Pons (tissue), 1 donor: ENCODE data around the gene TRIM67.

ENCODE experiments used
- DNase-seq: peaks from one replicate; pipeline ENCODE4 v3.0.0-alpha.2; 2016; ENCODE audit warnings: low spot score

The TRIM67 gene

DNA sequence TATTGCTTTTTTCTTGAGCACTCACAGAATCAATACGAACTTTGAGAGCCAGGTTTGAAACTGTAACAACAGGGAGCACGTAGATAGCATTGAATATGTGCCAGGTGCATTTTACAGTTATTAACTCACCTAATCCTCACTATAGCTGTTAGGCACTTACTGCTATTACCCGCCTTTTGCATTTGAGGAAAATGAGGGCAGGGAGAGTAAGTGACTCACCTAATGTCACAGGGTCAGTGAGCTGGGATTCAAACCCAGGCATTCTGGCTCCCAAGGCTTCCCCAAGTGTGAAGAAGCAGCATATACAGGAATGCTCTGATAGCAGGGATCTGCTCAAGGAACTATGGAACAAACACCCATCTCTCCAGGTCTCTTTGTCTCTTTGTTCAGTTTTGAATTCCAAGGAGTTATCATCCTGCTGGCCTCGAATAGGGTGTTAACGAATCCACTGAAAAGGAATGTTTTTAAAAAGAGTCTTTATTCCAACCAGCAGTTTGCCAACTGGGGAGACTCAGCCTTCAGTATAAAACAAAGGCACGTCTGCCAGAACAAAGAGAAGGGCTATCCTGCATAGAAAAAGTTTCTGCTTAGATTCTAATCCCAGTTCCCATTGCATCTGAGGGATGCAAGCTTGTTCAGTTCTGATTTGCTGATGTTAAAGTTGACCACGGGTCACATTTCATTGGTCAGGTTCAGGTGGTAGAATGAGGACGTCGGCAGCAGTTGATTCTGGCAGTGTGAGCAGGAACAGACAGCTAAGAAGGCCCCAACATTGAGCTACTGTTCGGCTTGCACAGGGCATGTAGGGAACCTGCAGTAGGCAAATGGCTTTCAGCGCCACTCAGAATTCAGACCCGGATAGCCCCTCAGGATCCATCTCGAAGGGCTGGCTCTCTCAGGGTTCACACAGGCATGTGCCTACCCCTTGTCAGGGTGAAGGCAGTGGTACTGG lies 22.1 kb downstream of the TRIM67 start:
- DNase-seq = no peak

DNA sequence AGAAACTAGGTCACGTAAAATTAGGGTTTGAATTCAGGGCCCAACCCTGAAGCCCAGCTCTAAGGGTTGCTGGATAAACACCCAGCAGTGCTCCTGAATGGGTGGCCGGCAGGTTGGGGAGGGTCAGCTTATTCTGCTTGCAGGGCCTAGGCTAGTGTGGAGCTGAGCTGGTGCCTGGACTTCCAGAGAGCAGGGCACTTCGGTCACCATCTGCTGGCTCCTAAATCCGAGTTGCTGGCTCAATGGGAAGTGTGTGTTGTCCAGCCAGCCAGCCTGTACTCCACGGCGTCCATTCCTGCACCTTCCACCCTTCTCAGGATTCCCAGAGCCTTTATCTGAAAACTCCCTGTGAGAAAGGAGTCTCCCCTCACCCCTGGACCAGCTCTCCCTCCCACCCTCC lies 23.0 kb downstream of the TRIM67 start:
- no peak for DNase-seq

DNA sequence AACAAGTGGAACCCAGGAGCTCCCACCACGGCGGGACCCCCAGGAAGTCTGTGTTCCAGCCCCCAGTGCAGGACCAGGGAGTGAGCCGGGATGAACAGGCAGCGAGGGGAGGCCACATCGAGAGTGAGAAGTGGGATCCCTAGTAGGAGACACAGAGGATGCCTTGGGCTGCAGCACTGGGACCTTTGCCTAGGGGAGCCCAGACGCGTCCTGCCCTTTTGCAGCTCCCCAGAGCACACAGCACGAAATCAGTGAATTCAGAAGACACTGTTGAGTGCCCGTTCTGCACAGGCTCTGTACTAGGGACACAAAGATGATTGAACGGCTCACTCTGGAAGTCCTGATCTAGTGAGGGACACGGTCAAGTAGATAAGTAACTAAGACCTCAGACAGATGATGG lies 23.5 kb downstream of the TRIM67 start:
- DNase-seq = no peak

DNA sequence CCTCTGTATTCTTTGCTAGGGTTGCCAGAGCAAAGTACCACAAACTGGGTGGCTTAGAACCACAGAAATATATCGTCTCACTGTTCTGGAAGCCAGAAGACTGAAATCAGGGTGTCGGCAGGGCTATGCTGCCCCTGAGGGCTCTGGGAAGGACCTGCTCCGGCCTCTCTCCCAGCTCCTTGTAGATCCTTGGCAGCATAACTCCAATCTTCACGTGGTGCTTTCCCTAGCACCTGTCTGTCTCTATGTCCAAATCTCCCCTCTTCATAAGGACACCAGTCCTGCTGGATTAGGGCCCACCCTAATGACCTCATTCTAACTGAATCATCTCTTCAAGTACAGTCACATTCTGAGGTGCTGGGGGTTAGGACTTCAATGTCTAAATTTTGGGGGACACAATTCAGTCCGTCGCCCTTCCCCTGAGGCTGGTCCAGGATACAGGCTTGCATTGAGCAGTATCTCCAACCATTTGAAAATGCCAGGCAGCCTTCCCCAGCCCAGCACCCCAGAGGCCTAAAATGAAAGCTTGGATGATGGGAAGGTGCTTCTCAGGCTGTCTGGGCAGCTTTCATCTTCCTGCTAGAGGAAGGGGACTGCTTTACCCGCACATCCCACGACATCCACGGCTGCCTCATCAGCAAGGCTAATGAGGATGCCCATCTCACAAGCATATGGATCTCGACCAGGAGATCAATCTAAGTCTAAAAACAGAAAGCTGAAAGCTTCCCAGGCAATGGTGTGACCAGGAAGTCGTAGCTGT lies 24.7 kb downstream of the TRIM67 start:
- no peak for DNase-seq

DNA sequence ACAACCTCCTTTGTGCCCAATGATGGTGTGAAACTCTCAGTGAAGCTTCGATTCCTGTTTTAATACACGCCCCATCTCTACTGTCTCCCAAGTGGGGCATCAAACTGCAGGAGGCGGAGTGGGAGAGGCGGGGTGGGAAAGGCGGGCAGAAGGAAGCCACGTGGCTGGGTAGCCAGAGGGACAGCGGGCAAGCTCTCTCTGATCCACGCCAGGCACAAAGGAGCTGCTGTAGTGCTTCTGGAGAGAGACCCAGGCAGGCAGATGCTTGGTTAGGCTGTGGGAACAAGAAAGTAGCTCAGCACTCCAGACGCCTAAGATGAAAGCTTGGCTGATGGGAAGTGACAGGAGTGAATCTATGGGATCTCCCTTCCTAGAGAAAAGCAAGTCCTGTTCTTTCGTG lies 25.7 kb downstream of the TRIM67 start:
- DNase-seq = peak; percentile 95

DNA sequence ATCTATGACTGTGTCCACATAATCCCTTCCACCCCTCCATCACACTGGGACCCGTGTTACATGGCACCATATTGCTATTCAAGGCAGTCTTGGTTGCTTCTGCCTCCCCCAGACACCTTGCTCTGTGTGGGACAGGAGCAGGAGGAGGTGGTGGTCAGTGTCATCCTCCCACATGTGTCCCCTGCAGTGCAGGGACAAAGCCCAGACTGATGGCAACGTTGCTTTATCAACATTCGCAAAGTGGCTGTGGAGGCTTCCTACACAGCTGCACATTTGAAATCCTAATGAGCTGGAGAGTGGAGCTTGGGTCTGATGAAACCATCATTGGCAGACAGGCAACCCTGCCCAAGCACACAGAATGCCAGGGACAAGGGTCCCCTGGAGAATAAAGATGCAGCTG lies 26.2 kb downstream of the TRIM67 start:
- peak; percentile 71 for DNase-seq

DNA sequence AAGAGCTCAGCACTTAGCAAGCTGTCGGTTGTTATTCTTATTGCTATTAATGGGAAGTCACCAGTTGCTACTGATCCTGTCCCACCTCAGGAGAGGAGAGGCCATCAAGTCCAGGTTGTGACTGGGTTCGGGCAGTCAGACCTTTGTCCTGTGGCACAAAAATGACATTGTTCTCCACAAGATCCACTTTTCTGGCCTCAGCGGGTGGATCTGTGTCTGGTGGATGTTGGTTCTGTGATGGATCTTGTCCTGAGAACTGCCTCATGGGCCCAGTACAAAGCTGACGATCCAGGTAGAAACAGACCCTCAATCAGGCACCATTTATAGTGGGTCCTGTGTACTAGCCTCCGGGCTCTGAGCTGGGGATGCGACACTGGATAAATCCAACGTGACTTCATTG lies 26.9 kb downstream of the TRIM67 start:
- no peak for DNase-seq

DNA sequence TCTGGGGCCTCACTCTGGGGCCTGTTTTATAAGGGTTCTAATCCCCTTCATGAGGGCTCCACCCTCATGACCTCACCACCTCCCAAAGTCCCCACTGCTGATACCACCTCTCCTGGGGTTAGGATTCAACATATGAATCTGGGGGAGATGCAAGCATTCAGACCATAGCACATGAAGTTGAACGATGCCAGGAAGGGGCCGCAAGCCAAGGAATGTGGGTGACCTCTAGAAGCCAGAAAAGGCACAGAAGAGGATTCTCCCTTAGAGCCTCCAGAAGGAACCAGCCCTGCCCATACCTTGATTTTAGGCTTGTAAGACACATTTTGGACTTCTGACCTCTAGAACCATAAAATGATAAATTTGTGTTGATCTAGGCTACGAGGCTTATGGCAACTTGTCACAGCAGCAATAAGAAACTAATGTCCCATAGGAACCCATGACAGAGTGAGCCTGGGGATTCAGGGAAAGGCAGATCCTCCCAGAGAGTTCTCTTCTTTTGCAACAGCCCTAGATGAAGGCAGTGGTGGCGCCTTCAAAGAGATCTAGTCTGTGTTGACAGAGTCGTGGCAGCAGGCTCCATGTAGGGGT lies 27.9 kb downstream of the TRIM67 start:
- DNase-seq = no peak

DNA sequence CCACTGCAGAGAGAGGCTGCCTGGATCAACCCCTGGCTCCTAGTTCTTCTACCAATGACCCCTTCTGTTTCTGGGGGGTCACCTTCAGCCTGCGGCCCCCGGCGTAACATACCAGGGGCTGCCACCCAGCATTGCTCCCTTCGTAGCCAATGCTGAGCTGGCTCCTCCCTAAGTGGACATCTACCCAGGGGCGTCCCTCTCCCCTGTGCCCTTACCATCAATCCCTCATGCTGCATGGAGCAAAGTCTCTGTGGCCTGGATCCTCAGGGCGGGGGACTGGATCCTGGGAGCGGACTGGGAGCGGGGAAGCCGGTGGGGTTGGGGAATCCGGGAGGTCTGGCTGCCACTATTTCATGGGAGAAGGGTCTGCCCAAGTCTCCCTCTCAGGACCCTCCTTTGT lies 28.6 kb downstream of the TRIM67 start:
- DNase-seq = no peak

DNA sequence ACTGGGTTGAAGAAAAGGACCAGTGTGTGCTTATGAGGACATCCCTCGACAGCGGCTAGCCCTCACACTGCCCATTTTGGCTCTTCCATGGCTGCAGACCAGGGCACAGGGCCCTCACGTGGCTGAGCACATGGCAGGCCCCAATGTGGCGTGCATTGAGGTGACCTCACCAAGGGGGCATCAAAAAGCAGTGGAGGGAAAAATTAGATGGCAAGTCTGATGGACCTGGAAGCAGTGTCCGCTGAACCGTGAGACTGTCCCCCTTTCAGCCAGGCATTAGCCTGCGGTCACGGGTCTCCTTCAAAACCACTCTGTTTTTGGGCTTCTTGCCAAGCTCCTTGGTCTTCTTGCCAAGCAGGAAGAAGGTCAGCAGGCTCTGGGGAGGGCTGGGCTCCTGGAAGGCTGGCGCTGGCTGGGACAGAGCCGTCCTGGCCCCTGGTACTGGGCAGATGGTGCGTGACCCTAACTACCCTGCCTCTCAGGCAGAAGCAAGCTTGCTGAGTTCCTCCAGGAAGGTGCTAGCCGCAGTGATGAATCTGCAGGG lies 30.8 kb downstream of the TRIM67 start:
- DNase-seq = peak; percentile 60

DNA sequence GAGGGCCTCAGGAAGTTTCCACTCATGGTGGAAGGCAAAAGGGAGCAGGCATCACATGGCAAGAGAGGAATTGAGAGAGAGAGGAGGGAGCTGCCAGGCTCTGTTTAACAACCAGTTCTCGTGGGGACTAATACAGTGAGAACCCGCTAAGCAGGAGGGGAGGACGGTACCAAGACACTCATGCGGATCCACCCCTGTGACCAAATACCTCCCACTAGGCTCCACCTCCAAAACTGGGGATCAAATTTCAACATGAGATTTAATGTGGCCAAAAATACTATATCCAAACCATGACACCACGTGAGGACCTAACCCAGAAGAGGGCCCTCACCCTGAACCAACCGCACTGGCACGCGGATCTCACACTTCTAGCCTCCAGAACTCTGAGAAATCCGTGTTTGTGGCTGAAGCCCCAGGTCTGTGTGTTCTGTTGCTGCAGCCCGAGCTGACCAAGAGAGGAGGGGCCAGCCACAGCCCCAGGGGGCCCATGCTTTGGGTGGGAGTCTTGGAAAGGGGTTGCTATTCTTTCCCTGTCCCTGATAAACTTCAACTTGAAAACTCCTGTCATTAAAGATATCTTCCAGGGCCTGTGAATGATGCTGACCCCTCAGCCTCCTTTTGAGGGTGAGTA lies 32.0 kb downstream of the TRIM67 start:
- DNase-seq = no peak

DNA sequence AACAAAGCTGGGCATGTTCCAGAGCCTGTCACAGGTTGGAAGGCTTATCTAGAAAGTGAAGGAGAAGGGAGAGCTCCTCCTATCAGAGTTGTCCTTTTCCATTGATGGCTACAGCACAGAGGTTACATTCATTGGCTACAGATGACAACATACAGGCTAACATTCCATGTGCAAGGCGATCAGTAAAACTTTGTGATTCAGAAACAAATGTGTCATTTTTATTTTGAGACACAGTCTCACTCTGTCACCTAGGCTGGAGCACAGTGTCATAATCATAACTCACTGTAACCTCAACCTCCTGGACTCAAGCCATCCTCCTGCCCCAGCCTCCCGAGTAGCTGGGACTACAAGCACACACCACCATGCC lies 32.6 kb downstream of the TRIM67 start:
- DNase-seq = no peak

DNA sequence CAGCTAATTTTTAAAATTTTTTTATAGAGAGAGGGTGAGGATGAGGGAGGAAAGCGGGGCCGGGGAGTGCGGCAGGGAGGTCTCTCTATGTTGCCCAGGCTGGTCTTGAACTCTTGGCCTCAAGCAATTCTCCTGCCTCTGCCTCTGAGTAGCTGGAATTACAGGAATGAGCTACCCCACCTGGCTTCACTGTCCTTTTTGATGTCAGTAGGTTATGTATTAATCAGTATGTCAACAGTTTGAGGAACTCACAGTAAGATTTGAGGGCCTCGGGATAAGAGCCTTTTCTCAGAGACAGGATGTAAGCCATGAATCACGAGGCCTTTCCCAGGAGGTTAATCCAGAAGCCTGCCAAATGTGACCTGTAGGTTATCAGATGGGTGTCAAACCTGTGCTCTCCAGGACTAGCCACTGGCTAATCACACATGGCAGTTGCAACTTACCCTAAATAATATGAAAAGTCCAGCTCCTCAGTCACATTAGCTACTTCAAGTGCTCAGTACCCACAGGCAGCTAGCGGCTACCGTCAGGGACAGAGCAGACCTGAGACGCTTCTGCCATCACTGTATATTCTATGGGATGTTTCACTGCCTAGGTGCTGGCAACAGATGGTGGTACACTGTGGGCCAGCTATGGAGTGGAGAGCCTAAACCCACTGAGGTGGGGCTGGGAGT lies 33.1 kb downstream of the TRIM67 start:
- no peak for DNase-seq

DNA sequence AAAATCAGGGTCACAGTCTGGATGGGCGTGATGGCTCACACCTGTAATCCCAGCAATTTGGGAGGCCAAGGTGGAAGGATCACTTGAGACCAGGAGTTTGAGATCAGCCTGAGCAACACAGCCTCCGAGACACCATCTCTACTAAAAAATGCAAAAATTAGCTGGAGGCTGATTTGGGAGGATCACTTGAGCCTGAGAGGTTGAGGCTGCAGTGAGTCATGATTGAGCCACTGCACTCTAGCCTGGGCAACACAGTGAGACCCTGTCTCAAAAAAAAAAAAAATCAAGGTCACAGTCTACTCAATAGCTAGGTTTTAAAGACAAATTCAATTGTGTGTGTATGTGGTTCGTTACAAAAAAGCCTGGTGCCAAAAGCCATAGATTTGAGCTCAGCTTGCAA lies 34.4 kb downstream of the TRIM67 start:
- DNase-seq = no peak

DNA sequence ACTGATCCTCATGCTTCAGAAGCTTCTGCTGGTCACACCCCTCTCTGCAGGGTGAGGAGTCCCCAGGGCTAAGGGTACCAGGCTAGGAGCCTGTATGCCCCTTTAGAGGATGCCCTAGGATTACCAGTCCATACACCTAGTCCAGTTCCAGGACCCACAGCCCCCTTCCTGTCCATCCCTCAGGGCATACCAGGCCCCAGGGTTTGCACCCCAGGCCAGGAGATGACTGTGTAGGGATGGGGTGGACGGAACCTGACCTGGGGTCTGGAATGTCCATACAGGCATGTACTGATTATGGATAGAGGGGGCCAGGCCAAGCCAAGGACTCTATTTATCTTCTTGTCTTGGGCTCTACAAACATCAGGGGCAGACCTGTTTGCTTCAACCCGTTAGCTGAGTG lies 34.9 kb downstream of the TRIM67 start:
- DNase-seq = no peak

DNA sequence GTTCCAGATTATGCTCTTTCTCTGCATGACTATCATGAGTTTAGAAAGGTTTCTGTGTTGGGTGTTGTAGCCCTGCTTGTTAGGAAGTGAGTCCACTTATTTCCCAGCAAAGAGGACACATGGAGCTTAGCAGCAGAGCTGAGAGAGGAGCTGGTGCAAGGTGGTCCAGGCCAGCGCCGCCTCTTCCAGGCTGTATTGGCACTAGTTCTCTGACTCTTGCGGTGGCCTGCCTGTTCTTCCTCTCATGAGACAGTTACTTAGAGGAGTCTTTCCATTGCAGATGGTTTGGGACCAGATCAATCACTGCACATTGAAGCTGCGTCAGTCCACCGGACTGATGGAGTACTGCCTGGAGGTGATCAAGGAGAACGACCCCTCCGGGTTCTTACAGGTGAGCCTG lies 38.0 kb downstream of the TRIM67 start:
- DNase-seq = no peak

DNA sequence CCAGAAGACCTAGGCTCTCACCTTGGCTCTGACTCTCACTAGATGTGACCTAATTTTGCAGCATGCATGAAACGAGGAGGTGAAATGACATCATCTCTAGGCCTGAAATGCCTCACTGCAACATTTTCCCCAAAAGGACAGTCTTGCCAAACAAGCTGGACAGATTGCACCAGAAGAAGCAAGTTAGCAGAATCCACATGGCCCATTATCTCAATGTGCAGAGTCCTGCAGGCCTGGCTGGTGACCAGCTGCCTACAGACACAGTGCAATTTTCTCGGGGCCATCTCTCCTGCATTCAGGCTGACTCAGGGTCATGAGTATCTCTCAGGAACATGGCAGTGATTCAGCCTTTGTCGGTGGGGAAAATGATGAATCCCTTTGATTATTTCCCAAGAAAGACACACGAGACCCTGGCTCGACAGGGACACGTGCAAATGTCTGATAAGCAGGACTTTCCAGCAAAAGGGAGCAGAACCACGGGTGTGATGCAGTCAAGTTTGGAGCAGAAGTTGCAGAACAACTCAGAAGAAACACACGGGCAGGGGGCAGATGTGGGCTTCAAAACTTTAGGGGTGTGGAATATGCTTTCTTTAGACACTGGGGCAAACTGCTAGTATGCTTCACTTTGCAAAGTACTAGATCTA lies 38.7 kb downstream of the TRIM67 start:
- DNase-seq = no peak

DNA sequence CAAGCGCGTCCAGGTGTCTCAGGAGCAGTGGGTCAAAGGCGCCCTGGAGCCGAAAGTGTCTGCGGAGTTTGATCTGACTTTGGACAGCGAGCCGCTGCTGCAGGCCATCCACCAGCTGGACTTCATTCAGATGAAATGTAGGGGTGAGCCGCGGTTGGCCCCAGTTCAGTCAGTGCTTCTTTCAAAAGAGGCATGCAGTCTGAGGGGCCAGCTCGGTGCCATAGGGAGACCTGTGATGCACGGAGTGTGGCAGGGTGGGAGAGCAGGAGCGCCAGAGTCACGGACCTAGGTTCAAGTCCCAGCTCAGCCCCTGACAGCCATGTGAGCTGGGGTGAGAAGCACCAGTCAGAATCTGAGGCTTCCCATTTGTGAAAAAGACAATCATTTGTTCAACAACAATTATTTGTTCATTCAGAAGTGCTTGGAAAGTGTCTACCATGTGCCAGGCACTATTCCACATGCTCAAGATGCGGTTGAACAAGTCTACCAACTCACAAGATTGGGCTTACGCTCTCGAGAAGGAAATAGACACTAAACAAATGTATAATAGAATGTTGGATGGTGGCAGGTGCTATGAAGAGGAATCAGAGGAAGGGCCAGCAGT lies 39.6 kb downstream of the TRIM67 start:
- no peak for DNase-seq

DNA sequence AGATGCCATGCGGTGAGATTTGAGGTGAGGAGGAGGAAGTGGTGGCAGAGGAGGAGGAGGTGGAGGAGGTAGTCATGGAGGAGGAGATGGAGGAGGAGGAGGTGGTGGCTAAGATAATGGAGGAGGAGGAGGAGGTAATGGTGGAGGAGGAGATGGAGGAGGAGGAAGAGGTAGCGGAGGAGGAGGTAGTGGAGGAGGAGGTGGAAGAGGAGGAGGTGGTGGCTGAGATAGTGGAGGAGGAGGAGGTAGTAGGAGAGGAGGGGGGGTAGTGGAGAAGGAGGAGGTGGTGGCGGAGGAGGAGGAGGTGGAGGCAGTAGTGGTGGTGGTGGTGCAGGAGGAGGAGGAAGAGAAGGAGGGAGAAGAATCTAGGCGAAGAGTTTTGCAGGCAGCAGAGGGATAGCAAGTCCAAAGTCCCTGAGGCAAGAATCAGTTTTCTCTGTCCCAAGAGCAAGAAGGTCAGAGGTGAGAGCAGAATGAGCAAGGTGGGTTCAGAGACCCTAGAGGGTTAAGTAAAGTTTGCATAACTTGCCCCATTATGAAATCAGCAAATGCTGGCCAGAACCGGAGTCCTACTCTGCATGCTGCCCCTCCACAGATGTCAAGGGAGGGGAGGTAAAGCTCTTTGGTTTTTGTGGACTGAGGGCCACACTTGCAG lies 40.2 kb downstream of the TRIM67 start:
- no peak for DNase-seq
